GM21619 (cell line): ENCODE data around the gene POPDC3.

ENCODE experiments used
- ATAC-seq: cut with Tn5 transposase; IDR thresholded peaks from one replicate; pipeline ENCODE4 v1.9.1; 2021; ENCODE audit not compliant: unreplicated experiment

The POPDC3 gene

DNA sequence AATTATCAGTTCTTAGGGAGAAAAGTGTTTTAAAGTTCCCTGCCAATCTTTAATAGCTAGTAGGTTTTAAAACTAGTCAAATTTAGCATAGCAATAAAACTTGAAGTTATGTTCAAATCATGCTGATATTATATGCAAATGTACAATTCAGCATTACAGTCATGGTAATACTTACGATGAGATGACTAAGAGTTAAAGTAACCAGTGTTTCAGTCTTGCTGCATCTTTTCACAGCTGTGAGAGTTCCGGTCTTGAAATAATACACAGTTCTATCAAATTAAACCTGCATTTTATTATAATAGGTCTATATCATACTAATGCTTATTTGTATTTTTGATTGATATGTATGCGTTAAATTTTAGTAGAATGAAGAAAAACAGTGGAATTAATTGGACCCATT, 26.1 kb downstream of the POPDC3 start:
- ATAC-seq = peak; percentile 68

GRCh38 chr6:105152880-105153279, 26.9 kb downstream of the POPDC3 start:
- no peak for ATAC-seq

GRCh38 chr6:105151644-105152043, 28.2 kb downstream of the POPDC3 start:
- no peak for ATAC-seq

- no peak for ATAC-seq
Measured at GRCh38 chr6:105138141-105138540, 41.7 kb downstream of the POPDC3 start.

DNA sequence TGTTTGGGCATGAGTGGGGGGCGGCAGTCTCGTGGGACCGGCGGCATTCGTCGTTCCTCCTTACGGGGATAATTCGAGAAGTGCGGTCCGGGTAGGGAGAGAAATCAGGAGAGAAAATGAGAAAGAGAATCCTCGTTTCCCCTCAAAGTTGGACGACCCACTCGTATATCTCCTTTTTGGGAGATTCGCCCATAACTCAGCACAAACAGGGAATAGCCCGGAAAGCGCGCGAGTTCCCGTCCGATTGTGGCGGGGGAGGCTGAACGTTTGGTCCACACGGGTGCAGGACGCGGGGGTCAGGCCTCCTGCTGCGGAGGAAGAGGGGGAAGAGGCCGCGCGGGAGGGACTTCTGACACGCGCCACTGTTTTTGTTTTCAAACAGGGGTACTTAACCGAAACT, 42.4 kb downstream of the POPDC3 start:
- no peak for ATAC-seq

DNA sequence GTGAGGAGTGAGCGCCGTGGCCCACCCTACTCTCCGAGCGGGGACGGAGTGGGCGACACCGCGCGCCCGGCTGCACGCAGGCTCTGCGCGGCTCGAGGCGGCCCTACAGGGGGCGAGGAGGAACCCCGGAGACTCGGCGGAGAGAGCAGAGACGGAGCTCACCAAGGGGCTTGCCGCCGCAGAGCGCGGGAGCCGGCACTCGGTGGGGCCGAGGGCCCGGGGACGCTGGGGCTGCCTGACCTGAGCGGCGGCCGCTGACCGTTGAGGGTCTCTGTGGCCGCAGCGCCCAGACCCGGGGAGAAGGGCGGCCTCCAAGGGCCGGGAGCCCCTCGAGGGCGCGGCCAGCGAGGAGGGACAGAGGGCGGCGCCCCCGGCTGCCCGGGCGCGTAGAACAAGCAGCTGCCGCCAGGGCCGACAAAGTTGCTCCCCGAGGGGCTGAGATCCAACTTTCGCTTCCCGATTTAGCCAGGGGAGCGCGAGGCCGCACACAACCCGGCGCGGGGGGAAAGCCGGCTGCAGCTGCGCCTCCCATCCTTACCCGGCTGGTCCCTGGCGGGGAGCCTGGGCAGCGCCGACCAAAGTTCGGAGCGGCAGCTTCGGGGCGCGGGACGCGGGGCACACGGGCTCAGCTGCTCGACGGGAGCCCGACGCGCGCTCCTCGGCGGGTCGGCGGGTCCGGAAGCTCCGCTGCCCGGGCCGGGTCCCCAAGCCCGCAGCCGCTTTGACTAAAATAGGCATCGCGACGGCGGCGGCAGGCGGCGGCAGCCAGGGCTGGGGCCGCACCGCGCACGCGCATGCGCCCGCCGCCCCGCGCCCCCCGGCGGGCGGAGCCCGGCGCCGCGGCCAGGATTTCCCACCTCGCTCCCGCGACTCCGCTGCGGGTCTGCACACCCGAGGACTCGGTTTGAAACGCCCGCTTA, 43.1 kb downstream of the POPDC3 start:
- peak; percentile 64 for ATAC-seq

DNA sequence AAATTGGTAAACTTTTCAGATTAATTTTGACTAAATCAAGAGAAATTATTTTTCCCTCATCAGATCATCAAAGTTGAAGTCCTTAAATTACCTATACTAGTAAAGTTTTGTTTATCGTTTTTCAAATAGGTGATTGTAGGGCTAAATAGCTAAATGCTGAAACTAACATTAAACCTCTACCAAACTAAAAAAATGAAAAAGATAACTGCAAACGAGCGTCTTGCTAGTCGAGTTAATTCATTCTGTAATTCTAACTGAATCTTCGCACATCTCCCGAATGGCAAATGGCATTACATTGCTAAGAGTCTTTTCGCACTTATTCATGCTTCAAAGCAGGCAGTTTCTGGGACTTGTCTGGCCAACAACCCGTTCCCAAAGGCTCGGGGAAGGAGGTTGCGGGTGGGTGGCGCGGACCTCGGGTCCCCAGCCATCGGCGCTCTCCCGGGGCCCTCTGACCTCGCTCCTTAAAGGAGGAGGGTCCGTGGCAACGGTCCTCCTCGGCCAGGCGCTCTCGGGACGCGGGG, 43.8 kb downstream of the POPDC3 start:
- no peak for ATAC-seq

GRCh38 chr6:105135056-105135455, 44.8 kb downstream of the POPDC3 start:
- no peak for ATAC-seq

GRCh38 chr6:105122717-105123116, 57.1 kb downstream of the POPDC3 start:
- ATAC-seq = no peak

DNA sequence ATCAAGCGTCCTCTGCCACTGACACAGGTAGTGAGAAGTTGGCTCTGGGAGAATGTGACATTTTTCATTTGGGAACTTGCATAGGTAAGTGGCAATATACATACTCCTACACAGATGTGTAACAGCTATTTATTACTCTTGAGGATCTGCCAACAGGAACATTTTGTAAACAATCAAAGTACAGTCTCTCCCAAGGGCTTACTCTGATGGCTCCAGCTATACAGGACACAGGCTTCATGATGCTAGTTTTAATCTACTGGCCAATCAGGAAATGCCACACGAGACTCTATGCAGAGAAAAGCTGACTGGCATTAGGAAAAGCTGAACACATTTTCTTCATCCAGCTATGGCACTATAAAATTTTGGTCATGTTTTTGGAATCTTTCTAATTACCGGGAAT, 57.8 kb downstream of the POPDC3 start:
- no peak for ATAC-seq

GRCh38 chr6:105120570-105120969, 59.2 kb downstream of the POPDC3 start:
- ATAC-seq = no peak

DNA sequence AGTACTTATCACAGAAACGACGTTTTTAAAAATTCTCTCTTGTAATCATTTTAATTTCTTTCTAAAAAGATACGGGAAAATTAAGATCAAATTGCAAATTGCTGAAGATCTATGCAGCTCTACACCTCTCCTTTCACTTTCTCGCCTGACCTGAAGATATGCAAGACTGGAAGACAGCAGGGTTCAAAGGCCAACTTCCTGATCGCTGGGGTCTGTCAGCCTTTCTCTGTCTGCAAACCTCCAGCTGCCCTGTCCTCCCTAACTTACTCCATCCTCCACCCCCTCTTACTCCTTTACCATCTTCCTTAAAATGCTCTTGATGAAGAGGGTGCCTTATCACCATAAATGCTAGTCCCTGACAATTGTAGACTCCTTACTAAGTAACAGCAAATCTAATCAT, 63.7 kb downstream of the POPDC3 start:
- no peak for ATAC-seq

DNA sequence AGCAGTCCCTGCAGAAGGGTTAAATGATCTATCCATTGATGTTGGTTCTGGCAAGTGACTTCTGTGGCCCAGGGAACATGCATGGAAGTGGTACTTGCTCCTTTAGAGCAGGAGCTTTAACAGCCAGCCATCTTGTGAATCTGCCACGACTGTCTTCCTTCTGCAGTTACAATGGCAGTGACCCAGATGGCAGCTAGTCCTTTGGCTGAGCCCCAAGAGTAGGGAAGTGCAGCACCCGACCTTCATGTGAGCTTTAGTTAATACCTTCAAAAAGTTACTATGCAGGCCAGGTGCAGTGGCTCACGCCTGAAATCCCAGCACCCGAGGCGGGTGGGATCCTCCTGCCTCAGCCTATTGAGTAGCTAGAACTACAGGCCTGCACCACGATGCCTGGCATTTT, 66.4 kb downstream of the POPDC3 start:
- ATAC-seq = no peak

DNA sequence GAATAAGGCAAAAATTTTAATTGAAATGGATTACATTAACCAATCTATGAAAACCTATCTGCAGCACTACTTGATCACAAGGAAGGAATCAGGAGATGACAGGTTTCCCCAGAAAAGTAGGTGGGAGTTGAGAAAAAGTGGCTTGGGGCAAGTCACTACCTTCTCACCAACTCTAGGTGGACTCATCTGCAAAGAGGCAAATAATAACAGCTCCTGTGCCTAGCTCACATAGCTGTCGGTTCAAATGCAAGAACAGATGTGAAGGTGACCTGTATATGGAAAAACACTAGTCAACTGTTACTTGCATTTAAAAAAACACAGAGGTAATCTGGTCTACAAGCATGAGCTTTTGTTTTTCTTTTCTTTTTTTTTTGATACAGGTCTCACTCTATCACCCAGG, 67.2 kb downstream of the POPDC3 start:
- ATAC-seq = no peak

DNA sequence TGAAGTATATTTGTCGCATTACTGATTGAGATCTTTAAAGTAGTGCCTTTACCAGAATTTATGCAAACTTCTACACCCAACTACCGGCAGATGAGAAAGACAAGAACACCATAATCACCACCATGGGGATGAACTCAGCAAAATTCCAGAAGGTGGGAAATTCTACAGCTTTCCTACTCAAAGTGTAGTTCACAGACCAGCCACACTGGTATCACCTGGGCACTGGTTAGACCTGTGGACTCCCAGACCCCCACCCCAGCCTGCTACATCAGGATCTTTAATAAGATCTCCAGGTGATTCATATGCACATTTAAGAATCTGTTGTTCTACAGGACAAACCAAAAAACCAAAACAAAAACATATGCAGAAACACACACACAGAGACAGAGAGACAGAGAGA, 67.9 kb downstream of the POPDC3 start:
- no peak for ATAC-seq

- ATAC-seq = no peak
Measured at GRCh38 chr6:105111105-105111504, 68.7 kb downstream of the POPDC3 start.

GRCh38 chr6:105109955-105110895, 69.6 kb downstream of the POPDC3 start:
- no peak for ATAC-seq

DNA sequence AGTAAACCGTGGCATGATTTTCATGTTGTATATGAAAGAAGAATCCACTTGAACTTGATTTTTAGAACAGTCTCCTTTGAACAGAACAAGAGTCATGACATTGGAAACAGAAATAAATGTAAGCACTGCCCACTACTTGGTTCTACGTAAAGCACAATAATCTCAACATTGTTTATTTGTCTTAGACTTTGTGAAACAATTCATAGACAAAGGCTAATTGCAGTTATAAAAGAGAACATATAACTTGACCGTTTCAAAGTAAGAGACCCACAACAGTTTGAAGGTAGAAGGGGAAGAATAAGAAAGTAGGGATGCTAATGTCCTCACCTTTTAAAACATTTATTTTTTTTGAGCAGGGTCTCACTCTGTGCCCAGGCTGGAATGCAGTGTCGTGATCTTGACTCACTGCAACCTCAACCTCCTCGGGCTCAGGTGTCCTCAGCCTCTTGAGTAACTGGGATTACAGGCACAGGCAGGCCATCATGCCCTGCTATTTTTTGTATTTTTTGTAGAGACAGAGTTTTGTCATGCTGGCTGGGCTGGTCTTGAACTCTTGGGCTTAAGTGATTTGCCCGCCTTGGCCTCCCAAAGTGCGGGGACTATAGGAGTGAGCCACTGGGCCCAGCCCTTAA, 71.1 kb downstream of the POPDC3 start:
- no peak for ATAC-seq
